GDM1 (cell line): ENCODE measurements around the gene HHATL.
"Not testable (repeated sequence)": the region's sequence is repeated elsewhere in the genome, so short reads cannot be mapped to it uniquely, and the experiment has no call there.

Experiments used
- DNase-seq: peaks from one replicate; lab custom pipeline; 2025; lab: John Stamatoyannopoulos, UW

The HHATL gene

GRCh38 chr3:42734263-42734860, 31.8 kb upstream of the HHATL start:
- no peak for DNase-seq

- no peak for DNase-seq
Observed at GRCh38 chr3:42733501-42734262, 31.1 kb upstream of the HHATL start.

- DNase-seq, result no peak
Observed at GRCh38 chr3:42732829-42733459, 30.3 kb upstream of the HHATL start.

- DNase-seq, result no peak
Observed at GRCh38 chr3:42732196-42732828, 29.7 kb upstream of the HHATL start.

DNA sequence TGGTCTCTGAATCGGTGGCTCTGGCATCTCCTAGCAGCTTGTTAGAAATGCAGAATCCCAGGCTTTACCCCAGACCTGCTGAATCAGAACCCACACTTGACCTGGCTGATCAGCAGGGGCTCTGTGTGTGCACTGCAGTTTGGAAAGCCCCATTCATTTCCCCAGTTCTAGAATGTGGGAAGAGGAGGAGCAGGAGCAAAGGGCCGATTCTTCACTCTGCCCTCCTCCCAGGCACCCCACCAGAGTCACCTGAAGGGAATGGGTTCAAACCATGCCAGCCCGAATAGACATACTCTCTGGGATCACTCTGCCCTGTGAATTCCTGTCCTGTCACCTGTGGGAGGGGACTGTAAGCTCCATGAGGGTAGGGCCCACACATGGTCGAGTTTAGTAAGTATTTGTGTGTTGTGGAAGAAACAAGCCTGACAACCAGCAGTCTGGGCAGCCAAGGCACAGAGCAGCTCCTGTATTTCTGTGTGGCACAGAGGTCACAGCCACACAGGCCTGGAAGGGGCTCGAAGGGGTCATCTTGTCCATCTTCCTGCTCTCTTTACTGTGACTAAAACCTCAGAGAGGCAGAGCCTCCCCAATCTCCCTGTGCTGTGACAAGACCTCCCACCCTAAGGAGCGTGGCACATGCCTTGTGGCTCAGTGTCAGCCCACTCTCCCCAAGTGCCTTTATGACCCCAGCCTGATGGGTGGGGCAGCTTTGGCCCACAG, 29.0 kb upstream of the HHATL start:
- DNase-seq, result no peak

GRCh38 chr3:42730706-42731420, 28.3 kb upstream of the HHATL start:
- DNase-seq, result no peak

DNA sequence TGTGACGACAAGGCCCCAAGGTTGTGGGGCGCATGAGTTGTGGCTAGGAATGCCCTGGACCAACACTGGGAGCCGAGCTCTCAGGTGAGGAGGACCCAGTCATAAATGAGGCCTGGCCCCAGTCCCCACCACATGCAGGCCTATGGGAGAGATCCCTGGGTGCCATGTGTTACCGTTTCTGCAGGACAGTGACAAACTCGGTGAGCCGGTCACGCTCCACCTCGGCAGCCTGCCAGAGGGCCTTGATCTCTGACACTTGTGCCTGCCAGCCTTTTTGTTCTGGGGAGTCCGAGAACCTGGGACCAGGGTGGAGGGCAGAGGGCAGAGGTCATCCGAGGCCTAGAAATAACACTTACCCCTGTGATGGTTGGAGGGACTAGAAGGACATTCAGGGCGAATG, 27.7 kb upstream of the HHATL start:
- DNase-seq, result no peak

DNA sequence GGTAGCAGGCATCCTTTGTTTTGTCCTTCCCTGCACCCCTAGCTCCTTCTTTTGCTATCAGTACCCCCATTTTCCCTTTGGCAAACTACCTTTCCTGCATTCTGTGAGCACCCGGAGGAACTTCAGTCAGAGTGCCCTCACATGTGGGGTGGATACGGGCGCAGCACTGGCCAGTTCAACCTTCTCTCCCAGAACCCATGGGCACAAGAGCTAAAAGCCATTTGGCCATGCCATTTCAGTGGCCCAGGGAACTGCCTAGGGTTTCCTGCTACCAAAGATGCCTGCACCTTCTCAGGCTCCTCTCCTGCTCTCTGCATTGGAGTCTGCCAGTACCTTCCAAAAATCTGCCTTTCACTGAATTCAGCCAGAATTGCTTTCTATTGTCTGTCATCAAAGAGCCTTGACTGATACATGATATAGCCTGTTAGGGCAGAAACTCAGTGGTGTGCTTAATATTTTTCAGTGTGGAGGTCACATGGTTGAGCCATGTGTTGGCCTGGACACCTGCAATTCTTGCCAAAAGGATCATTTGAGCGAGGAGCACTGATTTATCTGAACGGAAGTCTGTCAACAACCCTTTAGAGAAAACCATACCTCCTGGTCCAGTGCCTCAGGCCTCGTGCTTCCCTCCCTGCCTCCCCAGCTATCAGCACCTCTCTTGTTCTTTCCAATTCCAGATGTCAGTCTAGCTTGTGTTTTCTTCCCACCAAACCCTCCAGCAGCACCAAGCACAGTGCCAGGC, 27.0 kb upstream of the HHATL start:
- no peak for DNase-seq

GRCh38 chr3:42728668-42729364, 26.2 kb upstream of the HHATL start:
- DNase-seq, result no peak

DNA sequence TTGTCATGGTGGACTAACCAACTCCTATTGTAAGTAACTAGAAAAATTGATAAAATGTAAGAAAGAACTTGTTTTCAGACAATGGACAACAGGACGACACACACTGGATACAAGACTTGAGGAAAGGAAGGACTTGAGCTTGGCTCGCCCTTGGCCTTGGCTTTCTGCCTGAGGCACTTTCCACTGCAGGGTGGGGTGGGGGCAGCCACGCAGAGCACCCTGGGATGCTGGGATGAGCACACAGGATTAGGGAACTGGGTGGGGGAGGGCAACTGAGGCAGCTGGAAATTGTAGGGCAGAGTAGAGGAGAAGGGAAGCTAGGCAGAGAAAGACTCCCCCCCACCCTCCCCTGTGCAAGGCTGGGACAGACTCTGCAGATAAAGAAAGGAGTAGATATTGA, 25.5 kb upstream of the HHATL start:
- no peak for DNase-seq

GRCh38 chr3:42725454-42725853, 22.9 kb upstream of the HHATL start:
- no peak for DNase-seq

GRCh38 chr3:42723219-42723618, 20.6 kb upstream of the HHATL start:
- DNase-seq, result no peak

GRCh38 chr3:42722442-42722841, 19.8 kb upstream of the HHATL start:
- not testable (repeated sequence) for DNase-seq

GRCh38 chr3:42721690-42722089, 19.1 kb upstream of the HHATL start:
- no peak for DNase-seq

GRCh38 chr3:42720126-42720525, 17.5 kb upstream of the HHATL start:
- no peak for DNase-seq

GRCh38 chr3:42719002-42719401, 16.4 kb upstream of the HHATL start:
- DNase-seq, result no peak

DNA sequence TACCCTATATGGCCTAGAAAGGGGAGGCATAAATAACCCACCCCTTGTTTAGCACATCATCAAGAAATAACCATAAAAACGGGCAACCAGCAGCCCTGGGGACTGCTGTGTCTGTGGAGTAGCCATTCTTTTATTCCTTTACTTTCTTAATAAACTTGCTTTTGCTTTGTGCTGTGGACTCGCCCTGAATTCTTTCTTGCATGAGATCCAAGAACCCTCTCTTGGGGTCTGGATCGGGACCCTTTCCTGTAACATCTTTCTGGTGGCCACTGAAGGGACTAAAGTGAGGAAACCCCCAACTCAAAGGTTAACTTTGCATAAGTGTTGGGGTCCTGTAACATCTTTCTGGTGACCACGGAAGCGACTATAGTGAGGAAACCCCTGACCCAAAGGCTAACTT, 15.7 kb upstream of the HHATL start:
- no peak for DNase-seq

DNA sequence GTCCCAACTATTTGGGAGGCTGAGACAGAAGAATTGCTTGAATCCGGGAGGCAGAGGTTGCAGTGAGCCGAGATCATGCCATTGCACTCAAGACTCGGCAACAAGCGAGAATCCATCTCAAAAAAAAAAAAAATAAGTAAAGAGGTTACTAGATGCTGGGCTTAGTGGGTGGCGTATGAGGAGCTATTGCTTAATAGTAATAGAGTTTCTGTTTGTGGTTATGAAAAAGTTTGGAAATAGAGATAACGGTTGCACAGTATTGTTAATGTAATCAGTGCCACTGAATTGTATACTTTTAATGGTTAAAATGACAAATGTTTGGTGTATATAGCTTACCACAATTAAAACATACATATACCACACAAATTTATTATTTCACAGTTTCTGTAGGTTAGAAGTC, 14.7 kb upstream of the HHATL start:
- no peak for DNase-seq

GRCh38 chr3:42714171-42714852, 11.7 kb upstream of the HHATL start:
- no peak for DNase-seq

- DNase-seq, result no peak
Observed at GRCh38 chr3:42713747-42714146, 11.1 kb upstream of the HHATL start.
